Naive thymus-derived CD8-positive, alpha-beta T cell (primary cell): ENCODE data around the gene PKD2L1. TPM values are rescaled to one million over a fixed set of nuclear protein-coding genes. Genes with fewer than 3 reads are reported as not detected.

Experiments
- ATAC-seq, 2 donors: fragments of 150-1000 bp; cut with Tn5 transposase in 1 of 2; sonication (Bioruptor Pico), chemical (Tn5 transposase) in 1 of 2; 1 replicate in 1 of 2; 2 replicates in 1 of 2; pipeline ENCODE4 v1.10.0; 2021; ENCODE audit warnings: mild to moderate bottlenecking in 2 of 2, moderate library complexity in 2 of 2
- POLR2A ChIA-PET: fragments of 350-600 bp; sonication (Branson Sonifier 250); formaldehyde crosslinking; loops from one replicate; lab custom pipeline; 2021; ENCODE audit warnings: antibody characterized with exemption; lab: Charles Lee
- DNase-seq, 10 donors: peaks; one replicate each; pipeline versions ENCODE4 v3.0.0 to v3.0.0-alpha.2; 2020 to 2022
- H3K27ac Mint-ChIP-seq, 10 donors: one replicate each; pipeline ENCODE4 v1.8.0; 2020 to 2022; ENCODE audit warnings: mild to moderate bottlenecking in 10 of 10, mixed read lengths in 10 of 10, moderate library complexity in 4 of 10, inconsistent platforms in 1 of 10
- H3K27me3 Mint-ChIP-seq, 5 donors: one replicate each; pipeline ENCODE4 v1.8.0; 2021 to 2022; ENCODE audit warnings: mixed read lengths in 5 of 5
- H3K36me3 Mint-ChIP-seq, 3 donors: one replicate each; pipeline ENCODE4 v1.8.0; 2020 to 2022; ENCODE audit warnings: mixed read lengths in 3 of 3, mild to moderate bottlenecking in 2 of 3, inconsistent platforms in 1 of 3
- H3K4me1 Mint-ChIP-seq, 4 donors: one replicate each; pipeline ENCODE4 v1.8.0; 2021 to 2022; ENCODE audit warnings: mixed read lengths in 4 of 4
- H3K4me3 Mint-ChIP-seq, 10 donors: one replicate each; pipeline ENCODE4 v1.8.0; 2020 to 2022; ENCODE audit warnings: mild to moderate bottlenecking in 10 of 10, mixed read lengths in 10 of 10, moderate library complexity in 6 of 10, inconsistent platforms in 1 of 10
- H3K9me3 Mint-ChIP-seq, 9 donors: one replicate each; pipeline ENCODE4 v1.8.0; 2020 to 2022; ENCODE audit warnings: mixed read lengths in 9 of 9, mild to moderate bottlenecking in 3 of 9, inconsistent platforms in 1 of 9, moderate library complexity in 1 of 9
- polyA plus RNA-seq, 3 donors: library from polyadenylated mRNA; unstranded; fragments of 300-500 nt; fragmentation: Illumina TruSeq; gene quantifications; one replicate each; pipeline ENCODE4 v1.2.3, GENCODE V29; 2021
- total RNA-seq, 8 experiments: library from RNA in 2 of 8; stranded (reverse) in 2 of 8; gene quantifications; one replicate each; pipeline ENCODE4 v1.2.3 and lab custom pipeline; 2021 to 2026

The PKD2L1 gene
- total and polyA plus RNA-seq, 5 experiments from 2014 or later = not detected

DNA sequence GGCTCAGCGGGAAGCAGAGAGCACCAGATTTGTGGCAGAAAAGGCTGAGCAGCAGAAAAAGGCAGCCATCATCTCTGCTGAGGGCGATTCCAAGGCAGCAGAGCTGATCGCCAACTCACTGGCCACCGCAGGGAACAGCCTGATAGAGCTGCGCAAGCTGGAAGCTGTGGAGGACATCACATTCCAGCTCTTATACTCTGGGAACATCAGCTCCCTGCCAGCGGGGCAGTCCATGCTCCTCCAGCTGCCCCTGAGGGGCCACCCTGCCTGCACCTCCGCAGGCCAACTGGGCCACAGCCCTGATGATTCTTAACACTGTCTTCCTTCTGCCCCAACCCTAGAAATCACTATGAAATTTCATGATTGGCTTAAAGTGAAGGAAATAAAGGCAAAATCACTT is 81.2 kb downstream of the PKD2L1 start:
- DNase-seq = no peak
- H3K36me3 Mint-ChIP-seq = peaks cover 6 to 93% (median 34%) of the 10 kb centered on the region in 3 donors
- ATAC-seq = no peak
- no peak overlapping the region for H3K4me3 Mint-ChIP-seq
- POLR2A ChIA-PET = interaction anchor here (1.0 kb wide), 1 partner anchor 117 kb away, joined by 3 read pairs; no protein-coding TSS in a partner anchor
- no peaks in the 10 kb centered on the region for H3K27me3 Mint-ChIP-seq
- peak overlapping the region in 1 of 10 donors; percentile 15 for H3K27ac Mint-ChIP-seq
- H3K4me1 Mint-ChIP-seq = peaks cover 0 to 3% (median 0%) of the 10 kb centered on the region in 4 donors
- H3K9me3 Mint-ChIP-seq = no peaks in the 10 kb centered on the region

DNA sequence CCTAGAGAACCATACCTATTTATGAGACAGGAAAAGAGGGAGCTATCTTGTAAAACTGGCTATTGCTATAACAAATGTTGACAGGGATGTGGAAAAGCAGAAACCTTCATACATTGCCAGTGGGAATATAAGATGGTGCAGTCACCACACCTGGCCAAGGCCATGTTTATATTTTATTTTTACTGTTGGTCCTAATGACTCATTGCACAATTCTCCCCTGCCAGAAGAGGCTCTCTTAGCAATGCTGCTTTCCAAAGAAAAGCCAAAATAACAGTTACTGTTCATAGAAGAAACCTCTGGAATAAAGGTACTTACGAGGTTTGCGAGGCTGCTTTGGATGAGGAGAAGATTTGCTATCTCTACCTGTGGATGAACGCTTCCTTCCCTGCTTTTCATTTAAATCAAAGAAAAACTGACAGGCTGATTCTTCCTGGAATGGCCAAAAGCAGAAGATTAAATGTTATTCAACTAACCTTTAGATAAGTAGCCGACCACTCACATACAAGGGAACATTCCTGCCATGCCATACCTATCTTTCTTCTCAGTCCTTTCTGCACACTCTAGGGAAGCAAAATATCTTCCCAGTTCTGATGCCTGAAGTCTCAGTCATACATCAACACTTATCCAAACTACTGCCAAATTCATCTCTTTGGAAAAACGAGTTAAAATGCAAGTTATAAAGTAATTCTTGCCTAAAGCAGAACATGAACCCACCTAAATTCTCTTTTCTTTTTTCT is 84.4 kb downstream of the PKD2L1 start:
- Mint-ChIP-seq H3K27me3 (no peaks in the 10 kb centered on the region), H3K36me3 (peaks cover 0 to 93% (median 23%) of the 10 kb centered on the region in 3 donors), H3K9me3 (no peaks in the 10 kb centered on the region), H3K27ac (peak overlapping the region in 1 of 10 donors; percentile 51), H3K4me3 (no peak overlapping the region), H3K4me1 (peaks cover 0 to 3% (median under 1%) of the 10 kb centered on the region in 4 donors)
- DNase-seq (no peak), ATAC-seq (no peak)
- POLR2A ChIA-PET = interaction anchor here (1.1 kb wide), 1 partner anchor 9 kb away, joined by 3 read pairs; no protein-coding TSS in a partner anchor

DNA sequence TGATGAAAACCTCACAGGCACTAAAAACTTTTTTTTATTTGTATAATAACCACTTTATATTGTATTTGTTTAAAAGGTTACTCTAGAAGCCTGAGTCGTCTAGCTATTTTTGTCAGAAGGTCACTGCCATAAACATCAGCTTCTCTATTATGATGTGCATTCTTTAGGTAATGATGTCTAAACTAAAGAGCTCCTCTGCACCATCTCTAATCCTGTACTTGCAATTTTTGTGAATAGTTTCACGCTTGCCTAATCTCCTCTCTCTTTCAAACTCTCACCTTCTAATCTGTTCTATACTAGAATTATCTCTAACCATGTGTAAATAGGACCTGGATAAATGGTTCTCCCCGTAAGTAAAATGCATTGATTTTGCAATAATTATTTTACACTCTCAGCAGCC is 90.2 kb downstream of the PKD2L1 start:
- peaks cover 0 to 89% (median 11%) of the 10 kb centered on the region in 3 donors for H3K36me3 Mint-ChIP-seq
- POLR2A ChIA-PET = interaction anchor here (0.6 kb wide), 1 partner anchor 10 kb away, joined by 3 read pairs; no protein-coding TSS in a partner anchor
- H3K9me3 Mint-ChIP-seq = no peaks in the 10 kb centered on the region
- peaks cover 0 to 5% (median 2%) of the 10 kb centered on the region in 4 donors for H3K4me1 Mint-ChIP-seq
- H3K27ac Mint-ChIP-seq = peak overlapping the region in 2 of 10 donors; percentile 29 to 49
- no peaks in the 10 kb centered on the region for H3K27me3 Mint-ChIP-seq
- DNase-seq (no peak), ATAC-seq (no peak)
- H3K4me3 Mint-ChIP-seq = no peak overlapping the region

DNA sequence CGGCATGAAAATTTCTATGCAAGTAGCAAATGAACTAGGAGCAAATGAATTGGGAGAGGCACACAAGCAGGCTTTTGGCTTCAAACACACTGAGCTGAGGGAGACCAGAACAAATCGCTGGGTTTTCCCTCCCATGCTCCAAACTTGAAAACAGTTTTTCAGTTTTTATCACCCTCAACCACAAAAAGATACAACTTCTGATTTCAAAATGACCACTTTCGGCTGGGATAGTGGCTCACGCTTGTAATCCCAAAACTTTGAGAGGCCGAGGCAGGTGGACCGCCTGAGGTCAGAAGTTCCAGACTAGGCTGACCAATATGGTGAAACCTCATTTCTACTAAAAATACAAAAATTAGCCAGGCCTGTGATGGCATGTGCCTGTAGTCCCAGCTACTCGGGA is 91.6 kb downstream of the PKD2L1 start:
- H3K4me1 Mint-ChIP-seq = peaks cover 0 to 5% (median 2%) of the 10 kb centered on the region in 4 donors
- H3K9me3 Mint-ChIP-seq = no peaks in the 10 kb centered on the region
- DNase-seq = no peak
- H3K4me3 Mint-ChIP-seq = no peak overlapping the region
- no peaks in the 10 kb centered on the region for H3K27me3 Mint-ChIP-seq
- H3K36me3 Mint-ChIP-seq = peaks cover 0 to 86% (median 11%) of the 10 kb centered on the region in 3 donors
- no peak for ATAC-seq
- POLR2A ChIA-PET = no interaction called here
- no peak overlapping the region for H3K27ac Mint-ChIP-seq

Other genes starting within 250 kb of the PKD2L1 start
- gene CPN1, start 248.4 kb downstream of the PKD2L1 start, total RNA-seq = not detected
- not detected for gene CPN1, start 248.4 kb downstream of the PKD2L1 start, polyA plus RNA-seq
- 1 to 10 TPM; 7.7 to 8.7 TPM for gene ERLIN1, start 144.2 kb downstream of the PKD2L1 start, total RNA-seq
- 10 to 100 TPM in 1 of 3 donors, 1 to 10 TPM in 2; 5.4 to 13.0 (median 8.3) TPM for gene ERLIN1, start 144.2 kb downstream of the PKD2L1 start, polyA plus RNA-seq
- gene CHUK, start 100.6 kb downstream of the PKD2L1 start, total RNA-seq = 10 to 100 TPM; 18.9 to 20.3 TPM
- 10 to 100 TPM in 2 of 3 donors, 1 to 10 TPM in 1; 6.7 to 13.5 (median 10.5) TPM for gene CHUK, start 100.6 kb downstream of the PKD2L1 start, polyA plus RNA-seq
- gene CWF19L1, start 62.6 kb downstream of the PKD2L1 start, total RNA-seq = 10 to 100 TPM; 54.4 to 55.1 TPM
- 10 to 100 TPM; 19.3 to 38.7 (median 28.4) TPM for gene CWF19L1, start 62.6 kb downstream of the PKD2L1 start, polyA plus RNA-seq
- gene BLOC1S2, start 43.5 kb downstream of the PKD2L1 start, total RNA-seq = 10 to 100 TPM; 37.8 to 39.2 TPM
- 10 to 100 TPM; 61.3 to 76.1 (median 73.6) TPM for gene BLOC1S2, start 43.5 kb downstream of the PKD2L1 start, polyA plus RNA-seq
- 1 to 10 TPM; 1.4 TPM for gene SCD, start 17.0 kb upstream of the PKD2L1 start, total RNA-seq
- gene SCD, start 17.0 kb upstream of the PKD2L1 start, polyA plus RNA-seq = 1 to 10 TPM; 2.8 to 5.5 (median 4.4) TPM
- not detected for gene WNT8B, start 132.8 kb upstream of the PKD2L1 start, total RNA-seq
- gene WNT8B, start 132.8 kb upstream of the PKD2L1 start, polyA plus RNA-seq = 1 to 10 TPM in 1 of 3 donors, under 1 TPM in 2; 0.14 to 1.1 (median 0.24) TPM
- 10 to 100 TPM; 60.1 to 61.7 TPM for gene SEC31B, start 189.6 kb upstream of the PKD2L1 start, total RNA-seq
- 1 to 10 TPM in 2 of 3 donors, under 1 TPM in 1; 0.98 to 2.3 (median 2.0) TPM for gene SEC31B, start 189.6 kb upstream of the PKD2L1 start, polyA plus RNA-seq
- 100 to 1,000 TPM; 170 to 184 TPM for gene NDUFB8, start 199.6 kb upstream of the PKD2L1 start, total RNA-seq
- 100 to 1,000 TPM; 520 to 585 (median 556) TPM for gene NDUFB8, start 199.6 kb upstream of the PKD2L1 start, polyA plus RNA-seq
- 10 to 100 TPM; 63.5 to 65.3 TPM for gene HIF1AN, start 205.7 kb upstream of the PKD2L1 start, total RNA-seq
- gene HIF1AN, start 205.7 kb upstream of the PKD2L1 start, polyA plus RNA-seq = 10 to 100 TPM; 24.7 to 28.6 (median 26.9) TPM